Measurements from ENCODE around the gene GULP1. TPM values are rescaled to one million over a fixed set of nuclear protein-coding genes. Genes with fewer than 3 reads are reported as not detected.

GULP1 gene
- total and polyA plus RNA-seq, 2 of the 4 experiments (the other 2 are of a cell fraction): 24.4 to 40.1 TPM

- H3K4me1 ChIP-seq (ENCODE audit: control insufficient read depth, insufficient read depth, low read length): peaks cover 1% of the 10 kb centered on the region; the same call in 1 of the 2 replicates
- H2BK20ac ChIP-seq (ENCODE audit: low read depth, low read length): no peak overlapping the region
- TF ChIP-seq, protein P1, sequence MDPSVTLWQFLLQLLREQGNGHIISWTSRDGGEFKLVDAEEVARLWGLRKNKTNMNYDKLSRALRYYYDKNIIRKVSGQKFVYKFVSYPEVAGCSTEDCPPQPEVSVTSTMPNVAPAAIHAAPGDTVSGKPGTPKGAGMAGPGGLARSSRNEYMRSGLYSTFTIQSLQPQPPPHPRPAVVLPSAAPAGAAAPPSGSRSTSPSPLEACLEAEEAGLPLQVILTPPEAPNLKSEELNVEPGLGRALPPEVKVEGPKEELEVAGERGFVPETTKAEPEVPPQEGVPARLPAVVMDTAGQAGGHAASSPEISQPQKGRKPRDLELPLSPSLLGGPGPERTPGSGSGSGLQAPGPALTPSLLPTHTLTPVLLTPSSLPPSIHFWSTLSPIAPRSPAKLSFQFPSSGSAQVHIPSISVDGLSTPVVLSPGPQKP (IDR thresholded peaks at IDR 0.05; ENCODE audit: borderline replicate concordance, low read depth, low read length): no peak
- TF ChIP-seq, protein P2, sequence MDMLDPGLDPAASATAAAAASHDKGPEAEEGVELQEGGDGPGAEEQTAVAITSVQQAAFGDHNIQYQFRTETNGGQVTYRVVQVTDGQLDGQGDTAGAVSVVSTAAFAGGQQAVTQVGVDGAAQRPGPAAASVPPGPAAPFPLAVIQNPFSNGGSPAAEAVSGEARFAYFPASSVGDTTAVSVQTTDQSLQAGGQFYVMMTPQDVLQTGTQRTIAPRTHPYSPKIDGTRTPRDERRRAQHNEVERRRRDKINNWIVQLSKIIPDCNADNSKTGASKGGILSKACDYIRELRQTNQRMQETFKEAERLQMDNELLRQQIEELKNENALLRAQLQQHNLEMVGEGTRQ (IDR thresholded peaks at IDR 0.05; ENCODE audit: low read depth, low read length): no peak
- TF ChIP-seq FOS (IDR thresholded peaks at IDR 0.05; ENCODE audit: low read depth, low read length) (no peak), RFX5 (IDR thresholded peaks at IDR 0.05; ENCODE audit: low read depth, low read length) (no peak), CEBPB (IDR thresholded peaks at IDR 0.05; ENCODE audit: low read depth, low read length) (no peak), NFE2L2 (IDR thresholded peaks at IDR 0.05; ENCODE audit: low read depth, low read length) (no peak), BHLHE40 (IDR thresholded peaks at IDR 0.05; ENCODE audit: low read depth, low read length) (no peak), CTCF (conservative IDR thresholded peaks at IDR 0.05; ENCODE audit: low read depth, low read length) (no peak), MAZ (IDR thresholded peaks at IDR 0.05; ENCODE audit: borderline replicate concordance, low read depth, low read length) (no peak), POLR2A (IDR thresholded peaks at IDR 0.05; ENCODE audit: low read depth, low read length) (no peak), SMC3 (IDR thresholded peaks at IDR 0.05; ENCODE audit: low read depth, low read length) (no peak), MXI1 (IDR thresholded peaks at IDR 0.05; ENCODE audit: borderline replicate concordance, low read depth, low read length) (no peak), RAD21 (IDR thresholded peaks at IDR 0.05; ENCODE audit: low read length) (no peak), RCOR1 (IDR thresholded peaks at IDR 0.05; ENCODE audit: insufficient replicate concordance, low read length) (no peak), MAFK (IDR thresholded peaks at IDR 0.05; ENCODE audit: low read depth, low read length) (no peak), CHD1 (IDR thresholded peaks at IDR 0.05; ENCODE audit: low read depth, low read length) (no peak)
- H2AFZ ChIP-seq (replicated peaks; ENCODE audit: low read length, poor library complexity): no peak overlapping the region
- peaks cover 18% of the 10 kb centered on the region in 2 experiments; a peak in 3 of 4 replicates for H3K79me1 ChIP-seq (ENCODE audit: low read depth in 1 of 2, low read length in 2 of 2)
- no peak overlapping the region; the same call in 1 of the 2 replicates for H3K4ac ChIP-seq (ENCODE audit: low read depth, low read length)
- no peak overlapping the region for H3K27ac ChIP-seq (ENCODE audit: insufficient read depth, low read length)
- intact Hi-C loops (cut with micrococcal nuclease): no loop called here
- CTCF ChIA-PET: no interaction called here
- H3K4me3 ChIP-seq (ENCODE audit: insufficient read depth, low read depth, low read length): no peak overlapping the region
- no peak overlapping the region for H2AK5ac ChIP-seq (ENCODE audit: low read depth, low read length)
- no peak overlapping the region for H3K9ac ChIP-seq (ENCODE audit: low read depth, low read length)
- no peak overlapping the region for H3K23ac ChIP-seq (ENCODE audit: low read depth, low read length)
- H3K4me2 ChIP-seq (ENCODE audit: low read depth, low read length): no peak overlapping the region
- no peak overlapping the region for H2BK5ac ChIP-seq (ENCODE audit: low read depth, low read length, poor library complexity, severe bottlenecking)
- no peaks in the 10 kb centered on the region for H3K36me3 ChIP-seq (ENCODE audit: control insufficient read depth, insufficient read depth, low read length)
- 0 out of 2 replicates have a peak, but pooled peaks cover 4% of the 10 kb centered on the region for H3K9me1 ChIP-seq (ENCODE audit: insufficient read depth, low read length)
- peak overlapping the region in 1 of 2 experiments; percentile 45; a peak in 1 of 4 replicates for H4K8ac ChIP-seq (ENCODE audit: low read depth in 2 of 2, low read length in 2 of 2)
- no peak for ATAC-seq (ENCODE audit: low read depth)
- in situ Hi-C loops (cut with MboI; ENCODE audit: low sequenced_read_pairs): no loop called here
- POLR2A ChIA-PET (ENCODE audit: unreplicated experiment): no interaction called here
- no peaks in the 10 kb centered on the region for H3K9me3 ChIP-seq (ENCODE audit: control insufficient read depth, insufficient read depth, low read length)
- dilution Hi-C loops (cut with HindIII; ENCODE audit: low sequenced_read_pairs, unreplicated experiment): no loop called here
- BruUV-seq (replicated peaks): no TSS peak
- no peaks in the 10 kb centered on the region for H4K20me1 ChIP-seq (ENCODE audit: insufficient read depth, low read length)
- no peak for DNase-seq
- 0 out of 2 replicates have a peak overlapping the region, but pooled peaks have one; percentile 19 for H3K14ac ChIP-seq (replicated peaks; ENCODE audit: low read depth, low read length)
- no peak overlapping the region for H4K91ac ChIP-seq (ENCODE audit: insufficient read depth, low read depth, low read length)
- no peak overlapping the region for H4K5ac ChIP-seq (ENCODE audit: low read depth, low read length)
- no peak overlapping the region for H3K18ac ChIP-seq (ENCODE audit: low read depth, low read length)
- H3K27me3 ChIP-seq (ENCODE audit: control insufficient read depth, insufficient read depth, low read length): no peaks in the 10 kb centered on the region
- H2BK15ac ChIP-seq (ENCODE audit: low read depth, low read length): no peak overlapping the region
- no peak overlapping the region for H3K56ac ChIP-seq (ENCODE audit: extremely low read depth, insufficient read depth, low read length)
- no peak overlapping the region for H2AK9ac ChIP-seq (replicated peaks; ENCODE audit: low read depth, low read length, poor library complexity)
- no CpG with 5 or more reads among the region's 1 CpG for WGBS, 2 experiments (ENCODE audit: extremely low coverage in 2 of 2, insufficient read length in 1 of 2)
- H2BK120ac ChIP-seq (ENCODE audit: low read depth, low read length): no peak overlapping the region
Observed at GRCh38 chr2:188441288-188441947, 149.7 kb downstream of the GULP1 start.
